SK-N-SH (cell line): ENCODE results near the gene GLYR1. TPM values are rescaled to one million over a fixed set of nuclear protein-coding genes. Genes with fewer than 3 reads are reported as not detected.

Experiments
- CTCF ChIA-PET: fragments of 300-600, 350-600 bp; formaldehyde crosslinking; extraction: SDS; loops from one replicate; lab custom pipeline; 2021; lab: Yijun Ruan, JAX
- POLR2A ChIA-PET: fragments of 350-600 bp; sonication (Branson Sonifier 250); formaldehyde crosslinking; extraction: SDS; loops from one replicate; lab custom pipeline; 2020; ENCODE audit warnings: antibody characterized with exemption, inconsistent platforms; lab: Yijun Ruan, JAX
- DNase-seq: peaks from one replicate; pipeline ENCODE4 v3.0.0; 2012
- H2AFZ ChIP-seq: fragments of 200-600 bp; sonication (generic); 2 replicates; pipeline ENCODE4 v1.8.1; 2016; ENCODE audit warnings: antibody characterized with exemption, mild to moderate bottlenecking, low read depth
- H3F3A ChIP-seq: fragments of 200-600 bp; sonication (generic); replicated peaks from 2 replicates; pipeline ENCODE3; 2016; ENCODE audit warnings: antibody characterized with exemption, mild to moderate bottlenecking; ENCODE audit not compliant: insufficient read depth
- H3K27ac ChIP-seq, 2 experiments: fragments of 200-500 bp in 1 of 2; fragments of 200-600 bp in 1 of 2; sonication (Bioruptor generic) in 1 of 2; sonication (generic), shearing (Covaris generic) in 1 of 2; 2 replicates each; pipeline versions ENCODE4 v1.5.1 to v1.6.1; 2014 to 2016; ENCODE audit warnings: low read depth in 2 of 2, inconsistent platforms in 1 of 2, low read length in 1 of 2, mild to moderate bottlenecking in 1 of 2, mixed read lengths in 1 of 2
- H3K27me3 ChIP-seq: fragments of 200-600 bp; sonication (generic), shearing (Covaris generic); 2 replicates; pipeline ENCODE4 v1.6.1; 2016; ENCODE audit warnings: mixed run types; ENCODE audit not compliant: insufficient read depth
- H3K36me3 ChIP-seq, 2 experiments: fragments of 200-500 bp in 1 of 2; fragments of 200-600 bp in 1 of 2; sonication (Bioruptor generic) in 1 of 2; sonication (generic) in 1 of 2; replicated peaks in 1 of 2; 2 replicates each; pipeline versions ENCODE3 to v1.5.1; 2014 to 2016; ENCODE audit warnings: low read length in 1 of 2, mild to moderate bottlenecking in 1 of 2; ENCODE audit not compliant: insufficient read depth in 2 of 2, control insufficient read depth in 1 of 2
- H3K4me1 ChIP-seq, 2 experiments: fragments of 200-500 bp in 1 of 2; fragments of 200-600 bp in 1 of 2; sonication (Bioruptor generic) in 1 of 2; sonication (generic), shearing (Covaris generic) in 1 of 2; 2 replicates each; pipeline versions ENCODE4 v1.5.1 to v1.6.1; 2014 to 2016; ENCODE audit warnings: low read depth in 1 of 2, low read length in 1 of 2, mixed run types in 1 of 2; ENCODE audit not compliant: insufficient read depth in 2 of 2, control insufficient read depth in 1 of 2
- H3K4me2 ChIP-seq: fragments of 200-600 bp; sonication (generic), shearing (Covaris generic); 2 replicates; pipeline ENCODE4 v1.6.1; 2017; ENCODE audit warnings: mixed run types
- H3K4me3 ChIP-seq, 2 experiments: fragments of 200-500 bp in 1 of 2; fragments of 200-600 bp in 1 of 2; sonication (Bioruptor generic) in 1 of 2; sonication (generic), shearing (Covaris generic) in 1 of 2; 2 replicates each; pipeline versions ENCODE4 v1.5.1 to v1.8.1; 2014 to 2016; ENCODE audit warnings: low read depth in 2 of 2, inconsistent platforms in 1 of 2, low read length in 1 of 2, mild to moderate bottlenecking in 1 of 2, mixed read lengths in 1 of 2, moderate library complexity in 1 of 2
- H3K79me2 ChIP-seq: fragments of 200-600 bp; sonication (generic); 2 replicates; pipeline ENCODE4 v1.8.1; 2017; ENCODE audit warnings: mild to moderate bottlenecking; ENCODE audit not compliant: insufficient read depth
- H3K9ac ChIP-seq: fragments of 200-600 bp; sonication (generic); 2 replicates; pipeline ENCODE4 v1.6.1; 2017; ENCODE audit warnings: mixed run types
- H3K9me2 ChIP-seq: fragments of 200-600 bp; sonication (generic); 2 replicates; pipeline ENCODE4 v1.6.1; 2017; ENCODE audit warnings: mixed run types
- H3K9me3 ChIP-seq: fragments of 200-600 bp; sonication (generic); 2 replicates; pipeline ENCODE4 v1.6.1; 2017; ENCODE audit warnings: mixed run types, mild to moderate bottlenecking, moderate library complexity
- H4K20me1 ChIP-seq: fragments of 200-600 bp; sonication (generic); 2 replicates; pipeline ENCODE4 v1.6.1; 2017; ENCODE audit warnings: mild to moderate bottlenecking, mixed run types; ENCODE audit not compliant: insufficient read depth
- EZH2phosphoT487 ChIP-seq: fragments of 200-600 bp; sonication (generic); IDR thresholded peaks from 2 replicates; pipeline ENCODE4 v1.6.1; 2017; ENCODE audit warnings: low read depth, mixed run types, mild to moderate bottlenecking, antibody characterized with exemption, moderate library complexity, borderline replicate concordance
- GABPA ChIP-seq: IDR thresholded peaks from 2 replicates; pipeline ENCODE4 v1.4.0; 2012; ENCODE audit warnings: low read depth, mild to moderate bottlenecking
- GATA2 ChIP-seq: sonication (generic); formaldehyde crosslinking; IDR thresholded peaks from 2 replicates; pipeline ENCODE4 v1.5.0; 2020; ENCODE audit warnings: mild to moderate bottlenecking, missing genetic modification reagents
- MAX ChIP-seq: IDR thresholded peaks from 2 replicates; pipeline ENCODE4 v1.4.0; 2012; ENCODE audit warnings: low read depth
- NFIC ChIP-seq: IDR thresholded peaks from 2 replicates; pipeline ENCODE4 v1.4.0; 2012; ENCODE audit warnings: borderline replicate concordance
- NRF1 ChIP-seq: IDR thresholded peaks from 2 replicates; pipeline ENCODE4 v1.6.1; 2012; ENCODE audit warnings: low read depth, mild to moderate bottlenecking, low read length
- PBX3 ChIP-seq: IDR thresholded peaks from 2 replicates; pipeline ENCODE4; 2012
- POLR2AphosphoS5 ChIP-seq: IDR thresholded peaks from 2 replicates; pipeline ENCODE4 v1.6.1; 2012; ENCODE audit warnings: low read depth, low read length
- RAD21 ChIP-seq: IDR thresholded peaks from 2 replicates; pipeline ENCODE4 v1.6.1; 2012; ENCODE audit warnings: mild to moderate bottlenecking, low read length
- REST ChIP-seq: IDR thresholded peaks from 2 replicates; pipeline ENCODE4 v1.6.1; 2012; ENCODE audit warnings: mild to moderate bottlenecking, low read depth, low read length, moderate library complexity
- RFX5 ChIP-seq: IDR thresholded peaks from 2 replicates; pipeline ENCODE4 v1.6.1; 2012; ENCODE audit warnings: mild to moderate bottlenecking, improper control_type of control experiment, low read length
- TAF1 ChIP-seq: IDR thresholded peaks from 2 replicates; pipeline ENCODE4 v1.6.1; 2012; ENCODE audit warnings: low read depth, mild to moderate bottlenecking, low read length, moderate library complexity, borderline replicate concordance
- TCF12 ChIP-seq: IDR thresholded peaks from 2 replicates; pipeline ENCODE4 v1.4.0; 2012
- USF1 ChIP-seq: IDR thresholded peaks from 2 replicates; pipeline ENCODE4 v1.4.0; 2012; ENCODE audit warnings: low read depth, borderline replicate concordance
- YY1 ChIP-seq: IDR thresholded peaks from 2 replicates; pipeline ENCODE4 v1.4.0; 2012; ENCODE audit warnings: low read depth, mild to moderate bottlenecking
- WGBS: methylation state at CpG from one replicate; pipeline ENCODE4 v1.1.6; 2017; ENCODE audit warnings: low lambda C conversion rate; 5-methylcytosine and 5-hydroxymethylcytosine counted together
- polyA plus RNA-seq, 3 experiments: library from polyadenylated mRNA; depleted of rRNA; stranded (reverse); fragments of >200 nt; gene quantifications; 2 replicates each; pipeline ENCODE4 v1.2.3, GENCODE V29; 2012

The GLYR1 gene
- polyA plus RNA-seq, 1 of the 3 experiments (the other 2 are of a cell fraction), result 40.1 TPM

GRCh38 chr16:4865231-4865860 lies 18.3 kb upstream of the GLYR1 start:
- H3K79me2 ChIP-seq, result peaks cover 86% of the 10 kb centered on the region
- no peak overlapping the region for H3K9ac ChIP-seq
- ChIA-PET POLR2A (interaction anchor here (0.6 kb wide), 1 partner anchor 47 kb away, joined by 3 read pairs; no protein-coding TSS in a partner anchor), CTCF (no interaction called here)
- TF ChIP-seq TCF12 (no peak), POLR2AphosphoS5 (no peak)
- H3K9me3 ChIP-seq, result no peaks in the 10 kb centered on the region
- H3K27ac ChIP-seq, result no peak overlapping the region
- no peaks in the 10 kb centered on the region for H3F3A ChIP-seq
- no peak for DNase-seq
- H4K20me1 ChIP-seq, result peaks cover 27% of the 10 kb centered on the region
- H3K4me3 ChIP-seq, result no peak overlapping the region
- H3K4me1 ChIP-seq, result no peaks in the 10 kb centered on the region
- no peaks in the 10 kb centered on the region for H3K9me2 ChIP-seq
- WGBS, result 96% methylated on average over 13 of the region's 13 CpGs
- H3K36me3 ChIP-seq, result peaks cover 17 to 47% of the 10 kb centered on the region in 2 experiments
- H3K27me3 ChIP-seq, result no peaks in the 10 kb centered on the region
- no peak overlapping the region for H2AFZ ChIP-seq
- no peak overlapping the region for H3K4me2 ChIP-seq

GRCh38 chr16:4864728-4865127 lies 17.6 kb upstream of the GLYR1 start:
- Histone ChIP-seq H3K36me3 (peaks cover 20 to 48% of the 10 kb centered on the region in 2 experiments), H3K4me2 (no peak overlapping the region), H3K4me1 (no peaks in the 10 kb centered on the region), H3K9me2 (no peaks in the 10 kb centered on the region), H4K20me1 (peaks cover 27% of the 10 kb centered on the region), H3K9ac (no peak overlapping the region), H3K9me3 (no peaks in the 10 kb centered on the region), H3K79me2 (peaks cover 86% of the 10 kb centered on the region), H3K27ac (no peak overlapping the region), H3K4me3 (no peak overlapping the region), H3F3A (no peaks in the 10 kb centered on the region), H3K27me3 (no peaks in the 10 kb centered on the region), H2AFZ (no peak overlapping the region)
- TF ChIP-seq USF1 (no peak), GATA2 (CRISPR knock-in tag) (no peak), TCF12 (no peak), MAX (no peak), RAD21 (no peak), RFX5 (no peak), PBX3 (no peak), TAF1 (no peak), YY1 (no peak), NFIC (no peak), REST (no peak), NRF1 (no peak), GABPA (no peak), EZH2phosphoT487 (no peak)
- CTCF ChIA-PET, result no interaction called here
- 75% methylated on average over 3 of the region's 3 CpGs for WGBS
- DNase-seq, result no peak
- POLR2A ChIA-PET, result no interaction called here
